Measurements from ENCODE around the gene GPATCH8. TPM values are rescaled to one million over a fixed set of nuclear protein-coding genes. Genes with fewer than 3 reads are reported as not detected.
"Not testable (repeated sequence)": the region's sequence is repeated elsewhere in the genome, so short reads cannot be mapped to it uniquely, and the experiment has no call there.

GPATCH8 gene
- polyA plus RNA-seq, 1 experiment = 13.7 TPM

GRCh38 chr17:44541884-44542581, 38.8 kb upstream of the GPATCH8 start:
- no peaks in the 10 kb centered on the region for H3K27me3 ChIP-seq (ENCODE audit: control insufficient read depth, insufficient read depth, low read length)
- CTCF ChIA-PET = interaction anchor here (0.7 kb wide), 1 partner anchor 8 kb away, joined by 3 read pairs; no protein-coding TSS in a partner anchor
- POLR2A ChIA-PET = no interaction called here
- TF ChIP-seq CTCF (IDR thresholded peaks at IDR 0.05; ENCODE audit: insufficient read depth, low read depth, low read length) = no peak
- no peaks in the 10 kb centered on the region for H3K36me3 ChIP-seq (ENCODE audit: control insufficient read depth, insufficient read depth, low read length)
- no peak for DNase-seq (ENCODE audit: low read depth)
- H3K4me3 ChIP-seq (ENCODE audit: low read depth, low read length) = no peak overlapping the region

DNA sequence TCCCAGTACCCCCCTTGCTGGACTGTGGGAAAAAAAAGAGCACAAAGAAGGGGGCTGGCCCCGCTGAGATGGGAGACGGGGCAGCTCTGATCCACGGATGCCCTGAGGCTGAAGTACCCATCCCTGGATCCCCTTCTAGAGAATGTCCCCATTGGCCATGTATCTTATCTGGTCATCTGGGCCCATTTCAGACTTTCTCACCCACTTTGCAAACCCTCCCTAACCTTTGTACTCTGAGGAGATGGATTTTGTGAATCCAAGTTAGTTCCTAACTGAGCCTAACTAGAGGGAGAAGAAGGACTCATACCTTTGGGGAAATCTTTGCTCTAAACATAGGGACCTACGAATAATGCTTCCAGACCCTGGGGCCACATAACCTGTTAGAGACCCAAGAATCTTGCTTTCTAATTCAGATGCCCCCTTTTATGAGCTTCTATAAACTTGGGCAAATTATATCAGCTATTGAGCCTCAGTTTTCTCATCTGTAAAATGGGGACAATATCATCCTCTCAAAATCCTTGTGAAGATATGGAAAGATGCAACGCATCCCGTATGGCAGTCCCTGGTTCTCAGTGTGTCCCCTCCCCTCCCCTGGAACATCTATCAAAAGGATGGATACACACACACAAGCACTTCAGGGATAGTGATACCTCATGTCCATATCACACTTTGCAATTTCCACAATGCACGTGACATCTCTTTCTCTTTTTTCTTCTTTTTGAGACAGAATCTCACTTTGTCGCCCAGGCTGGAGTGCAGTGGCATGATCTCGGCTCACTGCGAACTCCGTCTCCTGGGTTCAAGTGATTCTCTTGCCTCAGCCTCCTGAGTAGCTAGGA, 37.3 kb upstream of the GPATCH8 start:
- Histone ChIP-seq H3K27me3 (ENCODE audit: control insufficient read depth, insufficient read depth, low read length) (no peaks in the 10 kb centered on the region), H3K36me3 (ENCODE audit: control insufficient read depth, insufficient read depth, low read length) (no peaks in the 10 kb centered on the region), H3K4me3 (ENCODE audit: low read depth, low read length) (no peak overlapping the region)
- no peak for TF ChIP-seq CTCF (IDR thresholded peaks at IDR 0.05; ENCODE audit: insufficient read depth, low read depth, low read length)
- DNase-seq (ENCODE audit: low read depth) = no peak
- POLR2A ChIA-PET = interaction anchor here (0.6 kb wide), 1 partner anchor 148 kb away, joined by 3 read pairs; no protein-coding TSS in a partner anchor
- CTCF ChIA-PET = interaction anchor here (0.5 to 1.6 kb wide), 3 partner anchors 17 to 605 kb away, joined by 3 read pairs; partner anchors contain the start of gene FZD2

DNA sequence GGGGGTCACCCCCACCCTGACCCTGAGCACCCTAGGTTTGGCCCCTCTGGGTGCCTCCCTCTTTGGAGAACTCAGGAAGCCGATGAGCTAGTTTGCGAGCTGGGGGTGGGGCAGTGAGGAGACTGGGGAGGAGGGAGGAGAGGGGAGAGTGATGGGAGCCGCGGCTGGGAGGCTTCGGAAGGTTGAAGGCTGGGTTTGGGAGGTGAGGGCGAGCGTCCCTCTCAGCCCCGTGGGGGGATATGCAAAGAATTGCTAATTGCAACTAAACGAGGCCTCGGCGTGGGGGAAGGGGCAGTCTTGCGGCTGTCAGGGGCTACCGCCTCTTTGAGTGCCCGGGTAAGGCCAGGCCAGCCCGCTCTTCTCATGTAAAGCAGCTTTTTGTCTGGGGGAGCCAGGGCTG, 36.5 kb upstream of the GPATCH8 start:
- no peaks in the 10 kb centered on the region for H3K36me3 ChIP-seq (ENCODE audit: control insufficient read depth, insufficient read depth, low read length)
- CTCF ChIA-PET = interaction anchor here (0.5 to 1.6 kb wide), 3 partner anchors 17 to 605 kb away, joined by 3 read pairs; partner anchors contain the start of gene FZD2
- POLR2A ChIA-PET = no interaction called here
- no peak for TF ChIP-seq CTCF (IDR thresholded peaks at IDR 0.05; ENCODE audit: insufficient read depth, low read depth, low read length)
- no peak overlapping the region for H3K4me3 ChIP-seq (ENCODE audit: low read depth, low read length)
- no peaks in the 10 kb centered on the region for H3K27me3 ChIP-seq (ENCODE audit: control insufficient read depth, insufficient read depth, low read length)
- no peak for DNase-seq (ENCODE audit: low read depth)

GRCh38 chr17:44537922-44538321, 34.7 kb upstream of the GPATCH8 start:
- CTCF ChIA-PET; DNase-seq (ENCODE audit: low read depth); H3K36me3 ChIP-seq (ENCODE audit: control insufficient read depth, insufficient read depth, low read length); H3K4me3 ChIP-seq (ENCODE audit: low read depth, low read length); POLR2A ChIA-PET; H3K27me3 ChIP-seq (ENCODE audit: control insufficient read depth, insufficient read depth, low read length): not testable (repeated sequence)

DNA sequence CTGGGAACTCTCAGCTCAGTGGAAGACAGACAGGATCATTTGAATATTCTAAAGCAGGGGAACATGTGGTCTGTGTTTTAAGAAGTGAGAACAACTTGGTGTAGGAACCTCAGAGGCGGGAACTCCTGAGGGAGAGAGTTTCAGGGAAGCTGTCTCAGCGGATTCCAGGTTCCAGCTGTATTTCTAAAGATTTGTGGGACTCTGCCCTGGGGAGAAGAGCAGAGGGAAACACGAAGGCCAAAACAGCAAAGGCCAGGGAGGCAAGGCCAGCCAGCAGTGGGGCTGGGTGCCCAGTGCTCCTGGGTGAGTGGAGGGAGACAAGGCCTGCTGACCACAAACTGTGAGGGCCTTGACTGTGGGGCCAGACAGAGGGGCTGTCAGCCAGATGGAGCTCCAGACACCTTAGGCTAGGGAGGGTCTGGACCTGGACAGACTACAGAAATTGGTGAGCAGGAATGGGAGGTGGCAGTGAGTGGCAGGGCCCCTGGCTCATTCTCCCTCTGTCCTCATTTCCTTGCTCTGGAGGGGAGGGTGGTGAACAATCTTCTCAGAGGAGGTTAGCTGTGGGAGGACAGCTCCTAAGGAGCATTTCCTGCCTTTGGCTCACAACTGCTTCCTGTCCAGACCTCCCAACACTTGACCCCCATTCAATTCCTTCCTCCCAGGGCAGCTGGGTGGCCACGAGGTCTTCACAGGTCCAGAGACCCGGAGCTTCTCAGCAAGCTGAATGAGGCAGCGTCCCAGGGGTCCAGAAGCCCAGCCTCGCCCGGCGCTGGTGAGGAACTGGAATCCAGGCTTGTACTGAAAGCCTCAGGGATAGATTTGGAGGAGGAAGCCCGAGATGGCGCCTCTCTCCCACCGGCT, 33.1 kb upstream of the GPATCH8 start:
- no peaks in the 10 kb centered on the region for H3K36me3 ChIP-seq (ENCODE audit: control insufficient read depth, insufficient read depth, low read length)
- no peak overlapping the region for H3K4me3 ChIP-seq (ENCODE audit: low read depth, low read length)
- POLR2A ChIA-PET = interaction anchor here (1.0 kb wide), 2 partner anchors 11 to 21 kb away, joined by 4 read pairs; partner anchors contain the start of gene FZD2
- TF ChIP-seq CTCF (IDR thresholded peaks at IDR 0.05; ENCODE audit: insufficient read depth, low read depth, low read length) = no peak
- no peaks in the 10 kb centered on the region for H3K27me3 ChIP-seq (ENCODE audit: control insufficient read depth, insufficient read depth, low read length)
- CTCF ChIA-PET = interaction anchor here (0.9 to 7.2 kb wide), 11 partner anchors 9 to 135 kb away, joined by 3 to 151 read pairs (median 6); partner anchors contain the start of gene FZD2
- no peak for DNase-seq (ENCODE audit: low read depth)

Measured in BJ (cell line).